Measurements from ENCODE around the gene SYNE4.

DNA sequence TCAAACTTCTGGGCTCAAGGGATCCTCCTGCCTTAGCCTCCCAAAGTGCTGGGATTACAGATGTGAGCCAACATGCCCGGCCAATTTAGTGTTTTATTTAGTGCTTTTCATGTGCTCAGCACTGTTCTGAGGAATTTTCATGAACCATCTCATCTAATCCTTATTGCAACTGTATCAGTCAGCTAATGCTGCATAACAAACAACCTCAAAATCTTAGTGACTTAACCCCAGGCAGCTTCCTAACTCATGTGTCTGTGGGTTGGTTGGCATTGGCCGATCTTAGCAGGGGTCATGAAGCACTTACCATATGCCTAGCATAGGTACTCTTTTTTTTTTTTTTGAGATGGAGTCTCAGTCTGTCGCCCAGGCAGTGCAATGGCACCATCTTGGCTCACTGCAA is 19.8 kb downstream of the SYNE4 start:
- TF ChIP-seq, protein P1, sequence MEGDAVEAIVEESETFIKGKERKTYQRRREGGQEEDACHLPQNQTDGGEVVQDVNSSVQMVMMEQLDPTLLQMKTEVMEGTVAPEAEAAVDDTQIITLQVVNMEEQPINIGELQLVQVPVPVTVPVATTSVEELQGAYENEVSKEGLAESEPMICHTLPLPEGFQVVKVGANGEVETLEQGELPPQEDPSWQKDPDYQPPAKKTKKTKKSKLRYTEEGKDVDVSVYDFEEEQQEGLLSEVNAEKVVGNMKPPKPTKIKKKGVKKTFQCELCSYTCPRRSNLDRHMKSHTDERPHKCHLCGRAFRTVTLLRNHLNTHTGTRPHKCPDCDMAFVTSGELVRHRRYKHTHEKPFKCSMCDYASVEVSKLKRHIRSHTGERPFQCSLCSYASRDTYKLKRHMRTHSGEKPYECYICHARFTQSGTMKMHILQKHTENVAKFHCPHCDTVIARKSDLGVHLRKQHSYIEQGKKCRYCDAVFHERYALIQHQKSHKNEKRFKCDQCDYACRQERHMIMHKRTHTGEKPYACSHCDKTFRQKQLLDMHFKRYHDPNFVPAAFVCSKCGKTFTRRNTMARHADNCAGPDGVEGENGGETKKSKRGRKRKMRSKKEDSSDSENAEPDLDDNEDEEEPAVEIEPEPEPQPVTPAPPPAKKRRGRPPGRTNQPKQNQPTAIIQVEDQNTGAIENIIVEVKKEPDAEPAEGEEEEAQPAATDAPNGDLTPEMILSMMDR (conservative IDR thresholded peaks at IDR 0.05; ENCODE audit: low read length) = no peak
- no peak for TF ChIP-seq EZH2phosphoT487 (IDR thresholded peaks at IDR 0.05; ENCODE audit: borderline replicate concordance, low read depth, low read length)
